NCI-H748 treated with DMSO at 0.1 percent for 48 hours (cell line): ENCODE data around the gene DENND10.
"Not testable (repeated sequence)": the region's sequence is repeated elsewhere in the genome, so short reads cannot be mapped to it uniquely, and the experiment has no call there.

ENCODE experiments used
- DNase-seq: peaks from one replicate; lab custom pipeline; 2025; lab: John Stamatoyannopoulos, UW

The DENND10 gene

GRCh38 chr10:119167041-119167440 is 63.1 kb downstream of the DENND10 start:
- DNase-seq, result no peak

- no peak for DNase-seq
These were observed 70.2 kb downstream of the DENND10 start for GRCh38 chr10:119174109-119174508.

GRCh38 chr10:119176166-119176565 is 72.3 kb downstream of the DENND10 start:
- no peak for DNase-seq

GRCh38 chr10:119177708-119178371 is 73.9 kb downstream of the DENND10 start:
- no peak for DNase-seq

- peak; percentile 69 for DNase-seq
These were observed 74.6 kb downstream of the DENND10 start, which contains the start of gene PRDX3 for GRCh38 chr10:119178372-119179119. TSS of gene PRDX3 (minus strand) at chr10:119178812. CDS start at chr10:119178790, 22 bp downstream.

GRCh38 chr10:119180850-119181400 is 77.0 kb downstream of the DENND10 start:
- DNase-seq, result not testable (repeated sequence)

GRCh38 chr10:119183664-119184412 is 79.9 kb downstream of the DENND10 start:
- DNase-seq, result no peak
